ENCODE measurements around the gene LAS1L.

DNA sequence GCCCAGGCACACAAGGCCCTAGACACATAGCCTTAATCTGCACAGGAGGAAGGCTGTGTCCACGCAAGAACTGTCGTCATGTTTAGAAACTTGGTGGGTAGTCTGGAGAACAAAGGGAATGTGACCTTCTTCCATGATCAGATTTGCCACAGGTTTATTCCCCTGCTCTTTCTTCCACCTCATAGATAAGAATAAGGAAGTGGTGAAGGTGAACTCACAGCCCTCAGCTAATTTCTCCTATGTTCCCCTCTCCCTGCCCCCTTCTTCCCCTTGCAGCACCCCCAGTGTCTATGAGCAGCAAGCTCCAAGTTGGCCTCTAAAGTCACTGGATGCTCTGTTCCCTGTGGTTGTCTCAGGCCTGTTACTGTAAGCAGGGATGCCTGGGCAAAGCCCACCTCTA, 39.8 kb upstream of the LAS1L start:
- TF ChIP-seq, protein P1, sequence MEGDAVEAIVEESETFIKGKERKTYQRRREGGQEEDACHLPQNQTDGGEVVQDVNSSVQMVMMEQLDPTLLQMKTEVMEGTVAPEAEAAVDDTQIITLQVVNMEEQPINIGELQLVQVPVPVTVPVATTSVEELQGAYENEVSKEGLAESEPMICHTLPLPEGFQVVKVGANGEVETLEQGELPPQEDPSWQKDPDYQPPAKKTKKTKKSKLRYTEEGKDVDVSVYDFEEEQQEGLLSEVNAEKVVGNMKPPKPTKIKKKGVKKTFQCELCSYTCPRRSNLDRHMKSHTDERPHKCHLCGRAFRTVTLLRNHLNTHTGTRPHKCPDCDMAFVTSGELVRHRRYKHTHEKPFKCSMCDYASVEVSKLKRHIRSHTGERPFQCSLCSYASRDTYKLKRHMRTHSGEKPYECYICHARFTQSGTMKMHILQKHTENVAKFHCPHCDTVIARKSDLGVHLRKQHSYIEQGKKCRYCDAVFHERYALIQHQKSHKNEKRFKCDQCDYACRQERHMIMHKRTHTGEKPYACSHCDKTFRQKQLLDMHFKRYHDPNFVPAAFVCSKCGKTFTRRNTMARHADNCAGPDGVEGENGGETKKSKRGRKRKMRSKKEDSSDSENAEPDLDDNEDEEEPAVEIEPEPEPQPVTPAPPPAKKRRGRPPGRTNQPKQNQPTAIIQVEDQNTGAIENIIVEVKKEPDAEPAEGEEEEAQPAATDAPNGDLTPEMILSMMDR (IDR thresholded peaks at IDR 0.05): no peak
- no peak for TF ChIP-seq POLR2AphosphoS5 (IDR thresholded peaks at IDR 0.05)
- no peak for TF ChIP-seq EP300 (IDR thresholded peaks at IDR 0.05)
